H9 (cell line): ENCODE measurements around the gene OTULIN. TPM values are rescaled to one million over a fixed set of nuclear protein-coding genes. Genes with fewer than 3 reads are reported as not detected.

Experiments
- DNase-seq: peaks from one replicate; pipeline ENCODE4 v3.0.0-alpha.2; 2017
- H2AFZ ChIP-seq: one replicate; pipeline ENCODE4 v1.6.1; 2013; ENCODE audit warnings: mild to moderate bottlenecking, low read length, control low read depth, moderate library complexity
- H2AK5ac ChIP-seq: 2 replicates; pipeline ENCODE4 v1.6.1; 2013; ENCODE audit warnings: low read length, control low read depth, mixed read lengths; ENCODE audit not compliant: insufficient read length
- H2BK120ac ChIP-seq: one replicate; pipeline ENCODE4 v1.6.1; 2013; ENCODE audit warnings: low read depth, mild to moderate bottlenecking, low read length, control low read depth, inconsistent platforms; ENCODE audit not compliant: poor library complexity, severe bottlenecking
- H2BK12ac ChIP-seq: 2 replicates; pipeline ENCODE4 v1.6.1; 2013; ENCODE audit warnings: low read length, control low read depth, mixed read lengths, low read depth; ENCODE audit not compliant: insufficient read length
- H2BK15ac ChIP-seq: 2 replicates; pipeline ENCODE4 v1.6.1; 2013; ENCODE audit warnings: low read depth, low read length, control low read depth
- H2BK20ac ChIP-seq: one replicate; pipeline ENCODE4 v1.6.1; 2013; ENCODE audit warnings: low read depth, mild to moderate bottlenecking, low read length, control low read depth, inconsistent platforms; ENCODE audit not compliant: poor library complexity, severe bottlenecking
- H2BK5ac ChIP-seq: 2 replicates; pipeline ENCODE4 v1.6.1; 2013; ENCODE audit warnings: low read length, control low read depth, mixed read lengths; ENCODE audit not compliant: insufficient read length
- H3K14ac ChIP-seq: 2 replicates; pipeline ENCODE4 v1.6.1; 2013; ENCODE audit warnings: low read length, control low read depth; ENCODE audit not compliant: insufficient read depth
- H3K18ac ChIP-seq: 2 replicates; pipeline ENCODE4 v1.6.1; 2013; ENCODE audit warnings: low read depth, mild to moderate bottlenecking, mixed read lengths, low read length, control low read depth; ENCODE audit not compliant: insufficient read length
- H3K23ac ChIP-seq: 2 replicates; pipeline ENCODE4 v1.6.1; 2013; ENCODE audit warnings: low read length, control low read depth, mixed read lengths, low read depth; ENCODE audit not compliant: insufficient read length
- H3K23me2 ChIP-seq: 2 replicates; pipeline ENCODE4 v1.6.1; 2013; ENCODE audit warnings: low read depth, mild to moderate bottlenecking, mixed read lengths, low read length, control low read depth; ENCODE audit not compliant: insufficient read length, poor library complexity, severe bottlenecking
- H3K27ac ChIP-seq: 2 replicates; pipeline ENCODE4 v1.5.1; 2013; ENCODE audit warnings: low read length, control low read depth, mixed read lengths, low read depth; ENCODE audit not compliant: insufficient read length
- H3K27me3 ChIP-seq: 2 replicates; pipeline ENCODE4 v1.6.1; 2013; ENCODE audit warnings: low read length, control low read depth, inconsistent platforms; ENCODE audit not compliant: insufficient read depth
- H3K4ac ChIP-seq: 2 replicates; pipeline ENCODE4 v1.6.1; 2013; ENCODE audit warnings: low read depth, mild to moderate bottlenecking, control low read depth, inconsistent platforms, low read length, moderate library complexity
- H3K4me1 ChIP-seq: 2 replicates; pipeline ENCODE4 v1.6.1; 2013; ENCODE audit warnings: low read length, control low read depth, inconsistent platforms; ENCODE audit not compliant: insufficient read depth
- H3K4me2 ChIP-seq: 2 replicates; pipeline ENCODE4 v1.6.1; 2013; ENCODE audit warnings: low read length, control low read depth, mixed read lengths; ENCODE audit not compliant: insufficient read length, insufficient read depth
- H3K56ac ChIP-seq: 2 replicates; pipeline ENCODE4 v1.6.1; 2013; ENCODE audit warnings: low read depth, mild to moderate bottlenecking, mixed read lengths, low read length, control low read depth; ENCODE audit not compliant: insufficient read length
- H3K79me1 ChIP-seq: 2 replicates; pipeline ENCODE4 v1.6.1; 2013; ENCODE audit warnings: low read depth, mild to moderate bottlenecking, moderate library complexity, low read length, control low read depth, inconsistent platforms; ENCODE audit not compliant: insufficient read depth, poor library complexity, severe bottlenecking
- H3K79me2 ChIP-seq: 2 replicates; pipeline ENCODE4 v1.6.1; 2013; ENCODE audit warnings: low read length, control low read depth, inconsistent platforms; ENCODE audit not compliant: insufficient read depth
- H3K9ac ChIP-seq: 2 replicates; pipeline ENCODE4 v1.6.1; 2013; ENCODE audit warnings: low read length, control low read depth, mixed read lengths; ENCODE audit not compliant: insufficient read length; ENCODE audit errors: extremely low read depth
- H3K9me3 ChIP-seq: one replicate; pipeline ENCODE4 v1.6.1; 2013; ENCODE audit warnings: low read depth, low read length, inconsistent platforms; ENCODE audit not compliant: control insufficient read depth
- H3T11ph ChIP-seq: one replicate; pipeline ENCODE4 v1.6.1; 2013; ENCODE audit warnings: mild to moderate bottlenecking, low read length, control low read depth, inconsistent platforms
- H4K20me1 ChIP-seq: one replicate; pipeline ENCODE4 v1.6.1; 2013; ENCODE audit not compliant: control insufficient read depth, insufficient read length, insufficient read depth
- H4K5ac ChIP-seq: 2 replicates; pipeline ENCODE4 v1.6.1; 2013; ENCODE audit warnings: low read depth, mild to moderate bottlenecking, mixed read lengths, low read length, control low read depth; ENCODE audit not compliant: insufficient read length
- H4K8ac ChIP-seq: replicated peaks from 2 replicates; pipeline ENCODE4 v1.6.1; 2013; ENCODE audit warnings: low read length, control low read depth, mixed read lengths, low read depth; ENCODE audit not compliant: insufficient read length
- H4K91ac ChIP-seq: 2 replicates; pipeline ENCODE4 v1.6.1; 2013; ENCODE audit warnings: low read depth, mild to moderate bottlenecking, moderate library complexity, mixed read lengths, low read length, control low read depth; ENCODE audit not compliant: insufficient read length
- H3K27ac Mint-ChIP-seq, 3 experiments: 2 replicates in 2 of 3; 3 replicates in 1 of 3; pipeline ENCODE4 v1.8.0; 2020 to 2021; ENCODE audit warnings: mixed read lengths in 3 of 3, mild to moderate bottlenecking in 1 of 3, moderate library complexity in 1 of 3
- H3K27me3 Mint-ChIP-seq: 2 replicates; pipeline ENCODE4 v1.8.0; 2021; ENCODE audit warnings: low read depth, mild to moderate bottlenecking, moderate library complexity, mixed read lengths
- H3K36me3 Mint-ChIP-seq, 3 experiments: 2 replicates in 2 of 3; 3 replicates in 1 of 3; pipeline ENCODE4 v1.8.0; 2020 to 2021; ENCODE audit warnings: low read depth in 3 of 3, mixed read lengths in 3 of 3; ENCODE audit not compliant: insufficient read depth in 1 of 3
- H3K4me1 Mint-ChIP-seq, 2 experiments: 2 replicates each; pipeline ENCODE4 v1.8.0; 2020; ENCODE audit warnings: mixed read lengths in 2 of 2
- H3K4me3 Mint-ChIP-seq, 2 experiments: 2 replicates in 1 of 2; 3 replicates in 1 of 2; pipeline ENCODE4 v1.8.0; 2020 to 2021; ENCODE audit warnings: mild to moderate bottlenecking in 2 of 2, mixed read lengths in 2 of 2, moderate library complexity in 1 of 2
- H3K9me3 Mint-ChIP-seq, 2 experiments: 2 replicates in 1 of 2; 3 replicates in 1 of 2; pipeline ENCODE4 v1.8.0; 2020; ENCODE audit warnings: mild to moderate bottlenecking in 2 of 2, mixed read lengths in 2 of 2, moderate library complexity in 1 of 2
- WGBS: extraction: QIAGEN DNeasy Blood & Tissue Kit; methylation state at CpG from one replicate; pipeline ENCODE4 v1.1.7; 2013; ENCODE audit warnings: missing lambda C conversion rate, low lambda C conversion rate, mixed read lengths; ENCODE audit not compliant: insufficient read length; ENCODE audit errors: extremely low coverage; 5-methylcytosine and 5-hydroxymethylcytosine counted together
- total RNA-seq: library from RNA; stranded (reverse); gene quantifications from 2 replicates; pipeline ENCODE4 v1.2.1, GENCODE V29; 2021
- TF ChIP-seq, protein P1 (sequence below): fragments of 200-600 bp; sonication (generic); conservative IDR thresholded peaks from 3 replicates; pipeline ENCODE4 v1.8.0; 2021; ENCODE audit warnings: antibody characterized with exemption, mild to moderate bottlenecking

The OTULIN gene
- total RNA-seq, 1 experiment from 2014 or later, result 35.8 TPM

DNA sequence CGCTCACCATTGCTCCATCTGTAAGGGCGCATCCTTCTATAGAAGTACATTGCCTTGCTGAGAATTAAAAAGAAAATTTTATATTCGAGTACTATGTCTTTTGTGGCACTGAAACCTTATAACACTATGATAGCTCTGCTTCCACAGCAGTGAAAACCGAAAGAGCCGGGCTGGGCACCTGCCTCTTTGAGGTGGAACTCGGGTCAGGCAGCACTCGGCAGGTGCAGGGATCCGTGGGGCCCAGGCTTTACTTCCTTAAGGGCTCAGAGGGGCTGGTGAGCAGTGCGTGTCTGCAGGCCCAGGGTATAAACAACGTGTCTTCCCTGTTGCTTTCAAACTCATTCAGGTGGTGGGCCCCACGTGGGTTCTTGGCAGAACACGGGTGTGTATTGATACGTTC lies 69.9 kb downstream of the OTULIN start:
- no peak overlapping the region for H2BK20ac ChIP-seq
- H3K23ac ChIP-seq, result no peak overlapping the region
- no peak overlapping the region for H2AFZ ChIP-seq
- no peak overlapping the region for H2BK12ac ChIP-seq
- H3K27me3 ChIP-seq, result no peaks in the 10 kb centered on the region
- no peaks in the 10 kb centered on the region for H3K79me2 ChIP-seq
- no CpG with 5 or more reads among the region's 13 CpGs for WGBS
- Mint-ChIP-seq H3K9me3 (no peaks in the 10 kb centered on the region), H3K27me3 (no peaks in the 10 kb centered on the region), H3K4me3 (no peak overlapping the region), H3K36me3 (no peaks in the 10 kb centered on the region; a peak in 1 of 7 replicates), H3K4me1 (peaks cover 19 to 21% of the 10 kb centered on the region in 2 experiments), H3K27ac (no peak overlapping the region; a peak in 1 of 7 replicates)
- H3K56ac ChIP-seq, result no peak overlapping the region
- H4K5ac ChIP-seq, result no peak overlapping the region
- no peak overlapping the region for H3K4ac ChIP-seq
- H2BK15ac ChIP-seq, result no peak overlapping the region
- no peak overlapping the region for H3K4me2 ChIP-seq
- H4K20me1 ChIP-seq, result no peaks in the 10 kb centered on the region
- H3K18ac ChIP-seq, result no peak overlapping the region
- no peak overlapping the region for H2BK120ac ChIP-seq
- no peaks in the 10 kb centered on the region for H3K23me2 ChIP-seq
- DNase-seq, result no peak
- no peak overlapping the region for H2BK5ac ChIP-seq
- no peak overlapping the region for H3K14ac ChIP-seq
- no peak overlapping the region for H3K27ac ChIP-seq
- no peak overlapping the region for H3T11ph ChIP-seq
- H3K9ac ChIP-seq, result no peak overlapping the region
- H4K8ac ChIP-seq, result no peak overlapping the region
- no peaks in the 10 kb centered on the region for H3K9me3 ChIP-seq
- H4K91ac ChIP-seq, result no peak overlapping the region
- no peak overlapping the region for H2AK5ac ChIP-seq
- no peaks in the 10 kb centered on the region for H3K79me1 ChIP-seq
- 0 out of 2 replicates have a peak, but pooled peaks cover 2% of the 10 kb centered on the region for H3K4me1 ChIP-seq
- TF ChIP-seq, protein P1, sequence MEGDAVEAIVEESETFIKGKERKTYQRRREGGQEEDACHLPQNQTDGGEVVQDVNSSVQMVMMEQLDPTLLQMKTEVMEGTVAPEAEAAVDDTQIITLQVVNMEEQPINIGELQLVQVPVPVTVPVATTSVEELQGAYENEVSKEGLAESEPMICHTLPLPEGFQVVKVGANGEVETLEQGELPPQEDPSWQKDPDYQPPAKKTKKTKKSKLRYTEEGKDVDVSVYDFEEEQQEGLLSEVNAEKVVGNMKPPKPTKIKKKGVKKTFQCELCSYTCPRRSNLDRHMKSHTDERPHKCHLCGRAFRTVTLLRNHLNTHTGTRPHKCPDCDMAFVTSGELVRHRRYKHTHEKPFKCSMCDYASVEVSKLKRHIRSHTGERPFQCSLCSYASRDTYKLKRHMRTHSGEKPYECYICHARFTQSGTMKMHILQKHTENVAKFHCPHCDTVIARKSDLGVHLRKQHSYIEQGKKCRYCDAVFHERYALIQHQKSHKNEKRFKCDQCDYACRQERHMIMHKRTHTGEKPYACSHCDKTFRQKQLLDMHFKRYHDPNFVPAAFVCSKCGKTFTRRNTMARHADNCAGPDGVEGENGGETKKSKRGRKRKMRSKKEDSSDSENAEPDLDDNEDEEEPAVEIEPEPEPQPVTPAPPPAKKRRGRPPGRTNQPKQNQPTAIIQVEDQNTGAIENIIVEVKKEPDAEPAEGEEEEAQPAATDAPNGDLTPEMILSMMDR, result no peak
